GM12872 (cell line): ENCODE results near the gene NUP210.

Experiments used
- TF ChIP-seq, protein P1 (sequence below): IDR thresholded peaks from 3 replicates; pipeline ENCODE4 v1.5.1; 2011; ENCODE audit warnings: low read depth, mild to moderate bottlenecking, low read length, moderate library complexity; ENCODE audit not compliant: insufficient read depth

The NUP210 gene

DNA sequence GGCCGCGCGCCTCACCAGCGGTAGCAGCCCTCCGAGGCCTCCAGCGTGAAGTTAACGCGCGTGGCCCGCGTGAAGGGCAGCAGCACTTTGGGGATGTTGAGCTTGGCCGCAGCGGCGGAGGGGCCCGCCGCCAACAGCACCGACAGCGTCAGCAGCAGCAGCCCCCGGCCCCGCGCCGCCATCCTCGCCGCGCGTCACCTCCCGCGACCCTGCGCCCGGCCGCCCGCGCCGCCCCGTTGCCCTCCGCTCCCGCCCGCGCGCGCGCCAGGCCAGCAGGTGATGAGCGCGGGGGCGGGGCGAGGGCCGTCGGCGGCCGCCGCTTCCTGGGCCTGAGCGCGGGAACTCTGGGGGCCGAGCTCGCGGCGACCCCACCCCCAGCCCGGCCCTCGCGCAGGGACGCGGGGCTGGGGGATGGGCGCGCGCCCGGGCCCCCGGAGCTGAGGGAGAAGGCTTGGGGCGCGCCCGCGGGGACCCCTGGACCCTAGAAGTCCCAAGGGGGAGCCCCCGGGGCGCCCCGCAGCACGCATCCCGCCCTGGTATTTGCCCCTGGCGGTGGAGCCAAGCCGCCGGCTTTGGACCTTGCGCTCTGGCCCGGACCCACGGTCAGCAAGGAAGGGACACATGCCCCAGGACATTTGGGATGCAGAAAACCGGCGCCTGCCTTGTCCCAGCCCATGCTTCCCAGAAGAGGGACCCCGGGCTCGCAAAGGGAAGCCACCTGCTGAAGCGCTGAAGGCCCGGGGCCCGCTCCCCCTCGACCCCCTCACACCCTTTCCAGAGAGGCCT is at the start of gene NUP210:
Gene NUP210 (minus strand): TSS at position 278 of the 786 bp plus-strand sequence. CDS start 96 bp downstream, at position 182.
- TF ChIP-seq, protein P1, sequence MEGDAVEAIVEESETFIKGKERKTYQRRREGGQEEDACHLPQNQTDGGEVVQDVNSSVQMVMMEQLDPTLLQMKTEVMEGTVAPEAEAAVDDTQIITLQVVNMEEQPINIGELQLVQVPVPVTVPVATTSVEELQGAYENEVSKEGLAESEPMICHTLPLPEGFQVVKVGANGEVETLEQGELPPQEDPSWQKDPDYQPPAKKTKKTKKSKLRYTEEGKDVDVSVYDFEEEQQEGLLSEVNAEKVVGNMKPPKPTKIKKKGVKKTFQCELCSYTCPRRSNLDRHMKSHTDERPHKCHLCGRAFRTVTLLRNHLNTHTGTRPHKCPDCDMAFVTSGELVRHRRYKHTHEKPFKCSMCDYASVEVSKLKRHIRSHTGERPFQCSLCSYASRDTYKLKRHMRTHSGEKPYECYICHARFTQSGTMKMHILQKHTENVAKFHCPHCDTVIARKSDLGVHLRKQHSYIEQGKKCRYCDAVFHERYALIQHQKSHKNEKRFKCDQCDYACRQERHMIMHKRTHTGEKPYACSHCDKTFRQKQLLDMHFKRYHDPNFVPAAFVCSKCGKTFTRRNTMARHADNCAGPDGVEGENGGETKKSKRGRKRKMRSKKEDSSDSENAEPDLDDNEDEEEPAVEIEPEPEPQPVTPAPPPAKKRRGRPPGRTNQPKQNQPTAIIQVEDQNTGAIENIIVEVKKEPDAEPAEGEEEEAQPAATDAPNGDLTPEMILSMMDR, result peak; percentile 26; the same call in 2 of the 3 replicates

DNA sequence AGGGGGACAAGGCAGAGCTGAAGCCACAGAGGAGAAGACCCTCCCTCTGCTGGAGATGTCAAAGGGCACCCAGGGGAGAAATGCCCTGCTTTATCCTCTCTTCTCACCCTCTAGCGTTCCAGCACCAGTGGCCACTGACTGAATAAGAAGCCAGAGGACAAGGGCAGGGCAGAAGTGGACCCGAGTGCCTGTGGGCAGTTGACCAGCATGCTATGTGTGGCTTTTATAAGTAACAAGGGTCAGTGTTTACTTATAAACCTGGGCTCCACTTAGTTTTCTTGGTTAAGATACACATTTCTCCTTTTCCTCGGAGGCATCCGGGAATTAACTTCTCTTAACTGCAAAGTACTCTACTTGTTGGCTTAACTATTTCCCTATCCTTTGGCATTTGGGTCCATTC is 46.7 kb upstream of the NUP210 start:
- TF ChIP-seq, protein P1, result no peak

DNA sequence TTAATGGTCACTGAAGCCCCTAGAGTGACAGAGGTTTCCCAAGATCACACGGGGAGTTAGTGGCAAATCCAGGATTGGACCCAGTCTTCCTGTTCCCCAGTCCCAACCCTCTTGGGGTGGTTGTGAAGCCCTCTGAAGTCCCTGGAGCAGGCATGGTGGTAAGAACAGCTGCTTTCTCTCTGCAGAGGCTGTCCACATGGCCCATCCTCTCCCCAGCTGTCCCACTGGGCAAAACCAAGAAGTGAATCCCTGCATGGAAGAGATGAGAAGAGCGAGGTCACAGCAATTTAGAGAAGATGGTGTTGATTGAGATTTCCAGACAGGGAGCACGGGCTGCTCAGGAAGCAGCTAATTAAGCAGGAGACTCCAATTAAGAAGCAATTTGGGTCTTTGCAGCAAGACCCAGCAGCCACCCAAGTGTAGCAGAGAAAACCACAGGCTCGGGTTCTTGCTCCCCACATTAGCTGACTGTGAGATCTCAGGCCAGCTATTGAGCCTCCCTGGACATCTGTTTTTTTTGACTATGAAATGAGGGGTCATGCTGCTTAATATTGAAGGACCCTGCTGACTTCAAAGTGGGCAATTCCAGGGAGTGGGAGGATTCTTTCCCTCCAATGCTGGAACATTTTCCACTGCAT is 45.2 kb upstream of the NUP210 start:
- TF ChIP-seq, protein P1, result no peak

DNA sequence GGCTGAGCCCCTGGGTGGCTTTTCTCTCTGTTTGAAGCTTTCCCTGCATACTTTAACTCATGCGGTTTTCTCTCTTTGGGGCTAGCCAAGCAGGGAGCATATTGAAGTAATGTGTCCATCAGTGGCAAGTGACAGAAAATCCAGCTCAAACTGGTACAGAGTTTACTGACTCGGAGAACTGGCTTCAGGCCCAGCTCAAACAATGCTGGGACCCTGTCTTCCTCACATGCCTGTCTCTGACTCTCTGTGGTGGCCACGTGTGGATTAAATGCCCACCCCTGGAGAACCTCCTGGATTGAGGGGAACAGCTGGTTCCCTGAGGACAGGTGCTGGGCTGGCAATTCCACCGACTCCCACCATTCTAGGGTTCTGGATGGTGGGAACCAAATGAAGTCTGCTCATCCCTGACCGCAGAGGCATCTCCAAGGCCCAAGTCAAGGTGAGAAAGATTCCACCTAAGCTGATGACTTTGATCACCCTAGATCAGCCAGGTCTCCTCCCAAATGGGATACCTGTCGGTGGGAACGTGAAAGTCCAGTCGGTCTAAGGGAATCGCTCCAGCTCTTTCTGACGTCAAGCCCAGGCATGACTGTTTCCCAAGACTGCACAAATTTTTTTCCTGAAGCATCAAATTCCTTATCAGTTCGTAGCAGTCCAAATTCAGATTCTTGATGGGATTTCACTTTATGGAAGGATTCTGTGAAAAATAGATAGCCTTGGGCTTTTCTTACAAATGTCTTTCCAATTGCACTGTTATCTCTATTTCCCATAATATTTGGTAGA is 43.7 kb upstream of the NUP210 start:
- TF ChIP-seq, protein P1, result no peak

DNA sequence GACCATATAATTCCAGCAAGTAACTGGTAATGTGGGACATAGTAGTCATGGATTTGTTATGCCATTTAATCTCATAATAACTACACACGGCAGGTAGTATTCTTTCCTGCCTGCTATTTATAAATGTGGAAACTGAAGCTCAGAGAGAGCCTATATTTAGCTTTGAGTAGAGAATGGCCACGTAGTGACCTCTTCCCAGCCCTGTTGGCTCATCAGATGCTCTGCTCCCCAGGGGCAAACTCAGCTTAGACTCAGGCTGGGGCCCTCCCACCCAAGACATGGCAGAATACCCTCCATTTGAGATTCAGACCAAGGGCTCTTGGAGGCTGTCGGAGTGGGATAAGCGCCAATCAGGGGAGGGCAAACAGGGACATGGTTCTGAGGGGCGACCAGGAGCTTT is 42.7 kb upstream of the NUP210 start:
- TF ChIP-seq, protein P1, result no peak

DNA sequence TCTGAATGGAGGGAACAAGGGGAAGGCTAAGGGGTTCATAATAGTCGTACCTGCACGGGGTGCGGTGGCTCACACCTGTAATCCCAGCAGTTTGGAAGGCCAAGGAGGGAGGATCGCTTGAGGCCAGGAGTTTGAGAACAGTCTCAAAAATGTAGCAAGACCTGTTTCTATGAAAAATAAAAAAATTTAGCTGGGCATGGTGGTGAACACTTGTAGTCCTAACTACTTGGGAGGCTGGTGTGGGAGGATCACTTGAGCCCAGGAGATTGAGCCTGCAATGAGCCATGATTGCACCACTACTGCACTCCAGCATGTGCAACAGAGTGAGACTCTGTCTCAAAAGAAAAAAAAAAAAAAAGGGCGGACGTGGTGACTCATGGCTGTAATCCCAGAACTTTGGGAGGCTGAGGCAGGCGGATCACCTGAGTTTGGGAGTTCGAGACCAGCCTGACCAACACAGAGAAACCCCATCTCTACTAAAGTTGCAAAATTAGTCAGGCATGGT is 42.1 kb upstream of the NUP210 start:
- TF ChIP-seq, protein P1, result no peak
